LoVo (cell line): ENCODE data around the gene FKBP6.
"Not testable (repeated sequence)": the region's sequence is repeated elsewhere in the genome, so short reads cannot be mapped to it uniquely, and the experiment has no call there.

ENCODE experiments used
- DNase-seq: peaks from one replicate; pipeline ENCODE4 v3.0.0-alpha.2; 2016; ENCODE audit warnings: low spot score

The FKBP6 gene

DNA sequence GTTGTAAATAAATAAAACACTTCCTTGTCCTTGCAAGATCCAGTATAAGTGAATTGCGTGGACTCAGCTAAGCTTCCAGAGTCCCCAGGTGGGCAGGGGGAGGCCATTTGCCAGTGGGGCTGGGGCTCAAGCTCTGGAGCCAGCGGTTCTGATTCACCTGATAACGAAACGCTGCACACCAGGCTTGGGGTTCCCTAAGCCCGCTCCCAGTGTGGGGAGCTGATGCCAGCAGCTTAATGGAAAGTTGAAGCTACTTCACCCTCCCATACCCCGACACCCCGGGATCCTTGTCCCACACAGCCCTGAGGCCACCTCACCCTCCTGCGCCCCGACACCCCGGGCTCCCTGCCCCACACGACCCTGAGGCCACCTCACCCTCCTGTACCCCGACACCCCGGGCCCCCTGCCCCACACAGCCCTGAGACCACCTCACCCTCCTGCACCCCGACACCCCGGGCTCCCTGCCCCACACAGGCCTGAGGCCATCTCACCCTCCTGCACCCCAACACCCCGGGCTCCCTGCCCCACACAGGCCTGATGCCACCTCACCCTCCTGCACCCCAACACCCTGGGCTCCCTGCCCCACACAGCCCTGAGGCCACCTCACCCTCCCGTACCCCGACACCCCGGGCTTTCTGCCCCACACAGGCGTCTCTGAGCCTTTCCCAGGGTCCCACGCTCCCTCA, 30.8 kb downstream of the FKBP6 start:
- no peak for DNase-seq

DNA sequence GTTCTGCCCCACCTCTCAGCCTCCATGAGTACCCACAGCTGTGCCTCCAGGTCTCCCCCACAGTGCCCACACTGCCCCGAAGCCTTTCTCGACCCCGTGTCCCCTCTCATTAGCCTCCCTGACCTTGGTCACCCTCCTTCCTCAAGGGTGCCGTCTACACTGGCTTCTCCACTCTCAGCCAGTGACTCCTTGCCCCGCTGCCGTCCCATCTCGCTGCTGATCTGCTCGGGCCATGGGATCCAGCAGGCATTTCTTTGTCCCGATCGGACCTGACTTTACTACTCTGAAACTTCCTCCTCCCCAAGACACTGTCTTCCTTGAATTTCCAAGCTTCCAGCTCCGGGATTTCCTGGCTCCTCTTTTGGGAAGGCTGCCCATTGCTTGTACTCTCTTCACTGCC, 31.3 kb downstream of the FKBP6 start:
- no peak for DNase-seq

DNA sequence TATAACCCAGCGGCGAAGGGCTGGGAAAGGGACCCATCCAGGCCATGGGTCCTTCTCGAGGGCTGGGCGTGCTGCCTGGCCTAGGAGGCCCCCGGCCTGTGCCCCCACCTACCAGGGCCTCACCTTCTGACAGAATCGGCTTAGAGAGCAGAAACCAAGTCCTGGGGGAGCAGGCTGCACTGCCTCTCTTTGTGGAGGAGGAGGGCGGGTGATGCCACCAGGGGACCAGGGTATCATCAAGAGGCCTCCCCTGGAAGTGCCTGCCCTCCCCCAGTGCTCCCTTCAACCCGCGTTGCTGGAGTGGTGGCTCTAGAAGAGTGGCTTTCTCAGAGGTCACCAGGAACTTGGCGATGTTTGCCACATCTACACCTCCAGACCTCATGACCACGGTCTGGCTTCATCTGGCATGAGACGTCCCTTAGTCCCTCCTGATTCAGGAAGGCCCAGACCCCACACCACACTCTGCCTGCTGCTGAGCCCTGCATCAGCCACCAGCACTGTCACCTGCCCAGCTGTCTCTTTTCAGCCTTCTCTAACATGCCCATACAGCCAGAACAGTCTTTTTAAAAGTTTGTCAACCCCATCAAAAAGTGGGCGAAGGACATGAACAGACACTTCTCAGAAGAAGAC, 31.9 kb downstream of the FKBP6 start:
- no peak for DNase-seq

DNA sequence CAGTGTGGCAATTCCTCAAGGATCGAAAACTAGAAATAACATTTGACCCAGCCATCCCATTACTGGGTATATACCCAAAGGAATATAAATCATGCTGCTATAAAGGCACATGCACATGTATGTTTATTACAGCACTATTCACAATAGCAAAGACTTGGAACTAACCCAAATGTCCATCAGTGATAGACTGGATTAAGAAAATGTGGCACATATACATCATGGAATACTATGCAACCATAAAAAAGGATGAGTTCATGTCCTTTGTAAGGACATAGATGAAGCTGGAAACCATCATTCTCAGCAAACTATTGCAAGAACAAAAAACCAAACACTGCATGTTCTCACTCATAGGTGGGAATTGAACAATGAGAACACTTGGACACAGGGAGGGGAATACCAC, 32.6 kb downstream of the FKBP6 start:
- not testable (repeated sequence) for DNase-seq

DNA sequence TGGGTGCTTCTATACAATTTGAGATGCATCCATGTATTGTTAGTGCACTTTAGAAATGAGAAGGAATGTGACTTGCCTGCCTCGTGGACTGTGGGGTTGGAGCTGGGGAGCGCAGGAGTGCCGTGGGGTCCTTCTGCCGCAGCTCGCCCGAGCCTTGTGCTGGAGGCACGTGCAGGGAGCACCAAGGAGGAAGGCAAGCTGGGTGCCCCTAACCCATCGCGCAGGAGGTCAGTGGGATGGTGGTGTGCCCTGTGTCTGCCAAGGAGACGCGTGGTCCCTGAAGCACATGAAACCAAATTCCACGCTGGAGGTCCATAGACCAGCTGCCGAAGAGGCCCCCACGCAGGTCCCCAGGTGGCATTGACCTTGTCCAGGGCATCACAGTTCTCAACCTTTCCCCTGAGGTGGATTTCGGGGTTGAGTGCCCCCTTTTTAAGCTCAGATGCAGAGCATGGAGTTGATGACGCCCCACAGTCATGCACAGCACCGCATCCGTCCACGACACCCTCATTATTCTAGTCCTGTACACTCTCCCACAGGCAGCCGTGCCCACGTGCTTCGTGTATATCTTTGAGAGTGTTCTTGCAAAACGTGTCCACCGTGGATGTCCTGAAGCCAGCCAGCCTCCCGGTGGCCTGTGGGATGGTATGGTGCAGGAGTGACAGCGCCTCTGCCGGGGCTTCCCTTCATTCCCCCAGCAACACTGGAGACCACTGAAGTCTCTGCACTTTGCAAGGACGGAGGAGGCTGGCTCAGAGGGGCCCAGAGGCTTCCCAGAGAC, 35.5 kb downstream of the FKBP6 start:
- DNase-seq = no peak

- no peak for DNase-seq
Measured at GRCh38 chr7:73364006-73364728, 36.2 kb downstream of the FKBP6 start.

- no peak for DNase-seq
Measured at GRCh38 chr7:73366127-73366526, 38.2 kb downstream of the FKBP6 start.

DNA sequence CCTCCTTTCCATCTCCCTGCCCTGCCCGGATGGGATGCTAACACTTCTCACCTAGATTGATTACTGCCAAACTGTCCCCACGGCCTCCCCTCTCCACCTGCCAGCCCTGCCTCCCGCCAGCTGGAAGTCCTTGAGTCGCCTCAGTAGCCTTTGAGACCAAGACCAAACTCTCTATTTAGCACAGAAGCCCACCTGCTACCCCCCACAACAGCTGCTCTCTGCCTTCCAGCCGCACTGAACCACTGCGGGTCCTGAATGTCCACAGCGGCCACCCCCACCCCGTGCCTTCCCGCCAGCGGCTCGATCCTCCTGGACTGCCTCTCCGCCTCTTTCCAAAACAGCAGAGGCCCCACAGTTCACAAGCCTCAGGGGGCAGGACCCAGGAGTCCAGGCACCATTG, 39.0 kb downstream of the FKBP6 start:
- no peak for DNase-seq

GRCh38 chr7:73369009-73369408, 41.0 kb downstream of the FKBP6 start:
- no peak for DNase-seq

DNA sequence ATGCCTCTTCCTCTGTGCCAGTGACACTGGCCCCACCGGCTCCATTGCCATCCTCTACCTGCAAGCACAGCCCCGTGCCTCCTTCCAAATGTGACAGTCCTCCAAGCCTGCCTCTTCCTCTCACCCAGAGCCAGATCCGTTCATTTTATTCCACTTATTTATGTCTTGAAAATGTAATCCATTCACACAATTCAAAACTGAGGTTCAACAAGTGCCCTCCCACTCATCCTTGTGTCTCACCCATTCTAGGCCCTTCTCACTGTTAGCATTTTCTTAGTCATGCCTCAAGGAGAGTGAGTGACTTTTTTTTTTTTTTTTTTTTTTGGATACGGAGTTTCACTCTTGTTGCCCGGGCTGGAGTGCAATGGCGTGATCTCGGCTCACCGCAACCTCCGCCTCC, 41.7 kb downstream of the FKBP6 start:
- DNase-seq = no peak

DNA sequence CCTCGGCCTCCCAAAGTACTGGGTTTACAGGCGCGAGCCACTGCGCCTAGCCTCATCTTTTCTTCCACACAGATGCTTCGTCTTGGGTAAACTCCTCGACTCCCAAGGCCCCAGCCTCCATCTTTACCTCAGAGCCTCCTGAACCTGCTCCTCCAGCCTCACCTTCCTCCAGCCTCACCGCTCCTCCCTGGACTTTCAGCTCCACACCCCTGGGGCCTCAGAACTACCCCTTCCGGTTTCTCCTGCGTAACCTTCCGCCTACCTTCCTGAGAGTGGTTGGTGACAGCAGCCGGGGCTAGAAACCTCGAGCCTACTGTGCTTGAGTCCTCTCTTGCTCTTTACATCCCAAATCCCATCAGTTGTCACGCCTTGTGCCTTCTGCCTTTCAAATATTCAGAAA, 45.8 kb downstream of the FKBP6 start:
- DNase-seq = no peak

DNA sequence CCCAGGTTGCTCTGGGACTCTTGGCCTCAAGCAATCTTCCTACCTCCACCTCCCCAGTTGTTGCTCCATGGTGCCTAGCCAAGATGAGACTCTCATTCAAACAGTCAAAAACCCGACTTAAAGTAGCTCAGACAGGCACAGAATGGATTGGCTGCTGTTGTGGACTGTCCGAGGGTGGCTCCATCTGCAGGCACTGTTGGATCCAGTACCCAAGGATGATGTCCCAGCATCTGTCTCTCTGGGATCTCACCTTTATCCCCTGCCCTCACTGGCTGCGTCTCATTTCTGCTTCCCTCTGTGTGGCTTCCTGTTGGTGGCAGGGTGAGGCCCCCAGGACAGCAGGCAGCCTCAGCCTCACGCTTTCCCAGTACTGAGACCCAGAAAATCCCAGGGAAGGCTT, 48.3 kb downstream of the FKBP6 start:
- DNase-seq = not testable (repeated sequence)

DNA sequence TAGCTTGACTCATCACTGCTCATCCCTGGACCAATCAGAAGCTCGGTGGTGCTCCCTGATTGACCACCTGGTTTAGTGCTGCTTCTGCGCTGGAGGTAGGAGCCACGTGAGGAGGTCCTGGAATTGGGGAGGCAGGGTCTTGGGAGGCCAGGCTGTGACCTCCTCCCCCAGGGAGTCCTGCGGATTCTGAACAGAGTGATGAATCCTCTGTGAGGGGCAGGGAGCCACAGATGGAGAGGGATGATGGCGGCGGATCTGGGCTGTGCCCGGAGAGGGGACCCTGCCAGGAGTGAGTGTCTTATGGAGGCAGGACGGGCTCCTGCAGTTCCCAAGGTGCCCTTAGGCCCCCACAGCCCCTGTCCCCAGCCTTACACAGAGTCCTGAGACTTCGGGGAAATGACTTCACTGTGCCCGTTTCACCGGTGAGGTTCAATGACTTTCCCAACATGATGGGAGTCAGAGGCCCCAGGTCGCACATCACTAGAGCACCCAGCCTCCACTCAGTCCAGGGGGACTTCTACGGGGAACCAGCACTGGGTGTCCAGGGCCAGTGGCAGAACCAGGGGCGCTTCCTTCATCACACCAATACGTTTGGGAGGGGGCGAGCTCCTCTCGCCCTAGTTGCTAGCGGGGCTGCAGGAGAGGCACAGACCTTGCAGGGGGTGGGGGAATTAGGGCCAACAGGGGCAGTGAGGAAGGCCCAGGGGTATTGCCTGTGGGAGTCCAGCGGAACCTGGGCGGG, 48.9 kb downstream of the FKBP6 start:
- no peak for DNase-seq

DNA sequence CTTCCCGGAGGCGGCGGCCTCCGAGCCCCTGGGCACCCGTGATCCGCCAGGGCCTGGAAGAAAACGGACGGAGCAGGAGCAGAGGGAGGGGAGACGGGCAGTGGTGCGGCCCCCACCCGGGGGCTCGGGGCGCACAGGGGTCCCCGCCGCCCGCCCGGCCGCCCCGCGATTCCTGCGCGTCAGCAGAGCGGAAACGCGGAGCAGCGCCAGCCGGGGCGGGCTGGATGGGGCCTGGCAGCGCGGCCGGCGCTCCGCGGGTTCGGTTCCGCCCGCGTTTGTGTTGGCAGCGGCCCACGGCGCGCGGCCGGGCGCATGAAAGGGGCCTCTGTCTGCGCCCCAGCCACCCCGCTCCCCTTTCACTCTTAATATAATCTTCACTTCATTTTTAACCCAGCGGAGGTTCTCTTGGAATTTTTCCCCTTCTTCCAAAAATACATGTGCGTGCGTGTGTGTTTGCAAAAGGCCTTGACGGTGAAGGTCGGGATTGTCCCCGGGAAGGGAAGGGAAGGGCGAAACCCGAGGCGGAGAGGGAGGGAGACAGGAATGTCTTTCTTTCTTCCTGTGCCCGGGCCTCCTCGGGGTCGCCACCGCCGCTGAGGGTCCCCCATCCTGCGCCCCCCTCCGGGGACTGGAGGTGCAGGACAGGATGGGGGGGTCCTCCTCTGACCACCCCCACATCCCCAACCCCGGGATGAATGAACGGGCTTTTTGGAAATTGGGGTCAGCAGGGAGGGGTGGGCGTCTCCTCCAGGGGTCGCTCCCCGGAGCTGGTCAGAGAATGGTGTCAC, 49.6 kb downstream of the FKBP6 start:
- not testable (repeated sequence) for DNase-seq

GRCh38 chr7:73382934-73383503, 55.1 kb downstream of the FKBP6 start:
- no peak for DNase-seq

DNA sequence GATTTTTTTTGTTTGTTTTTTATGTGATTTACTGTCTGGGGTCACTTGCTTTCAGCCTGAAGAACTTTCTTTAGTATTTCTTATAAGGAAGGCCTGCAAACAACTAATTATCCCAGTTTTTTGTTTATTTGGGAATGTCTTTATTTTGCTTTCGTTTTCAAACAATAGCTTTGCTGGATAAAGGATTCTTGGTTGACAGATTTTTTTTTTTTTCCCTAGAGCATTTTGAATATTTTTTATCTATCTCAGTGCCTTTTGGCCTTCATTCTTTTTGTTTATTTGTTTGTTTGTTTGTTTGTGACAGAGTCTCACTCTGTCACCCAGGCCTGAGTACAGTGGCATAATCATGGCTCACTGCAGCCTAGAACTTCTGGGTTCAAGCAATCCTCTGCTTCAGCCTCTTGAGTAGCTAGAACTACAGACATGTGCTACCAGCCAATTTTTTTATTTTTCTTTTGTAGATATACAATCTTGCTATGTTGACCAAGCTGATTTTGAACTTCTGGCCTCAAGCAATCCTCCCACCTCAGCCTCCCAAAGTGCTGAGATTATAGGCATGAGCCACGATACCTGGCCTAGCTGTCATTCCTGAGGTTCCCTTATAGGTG, 59.4 kb downstream of the FKBP6 start:
- no peak for DNase-seq

GRCh38 chr7:73387908-73388414, 60.0 kb downstream of the FKBP6 start:
- no peak for DNase-seq

- DNase-seq = no peak
Measured at GRCh38 chr7:73391396-73391795, 63.4 kb downstream of the FKBP6 start.

DNA sequence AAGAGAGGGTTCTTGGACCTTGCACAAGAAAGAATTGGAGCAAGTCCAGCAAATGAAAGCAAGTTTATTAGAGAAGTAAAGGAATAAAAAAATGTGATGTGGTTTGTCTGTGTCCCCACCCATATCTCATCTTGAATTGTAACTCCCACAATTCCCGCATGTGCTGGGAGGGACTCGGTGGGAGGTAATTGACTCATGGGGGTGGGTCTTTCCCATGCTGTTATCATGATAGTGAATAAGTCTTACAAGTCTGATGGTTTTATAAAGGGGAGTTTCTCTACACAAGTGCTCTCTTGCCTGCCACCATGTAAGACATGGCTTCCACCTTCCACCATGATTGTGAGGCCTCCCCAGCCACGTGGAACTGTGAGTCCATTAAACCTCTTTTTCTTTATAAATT, 66.5 kb downstream of the FKBP6 start:
- DNase-seq = no peak
